Heart left ventricle (tissue), 13 donors: ENCODE data around the gene KRI1.

Experiments used
- POLR2A ChIP-seq, 2 donors: fragments of 450-650 bp; IDR thresholded peaks; one replicate each; pipeline ENCODE4 v1.6.1; 2017; ENCODE audit warnings: antibody characterized with exemption in 2 of 2, mild to moderate bottlenecking in 2 of 2, moderate library complexity in 2 of 2
- TF ChIP-seq, protein P1 (sequence below), 12 donors: fragments of 200-600 bp; sonication (generic) in 4 of 12; IDR thresholded peaks; one replicate each; pipeline versions ENCODE4 v1.5.0 to v1.8.0; 2018 to 2022; ENCODE audit warnings: antibody characterized with exemption in 12 of 12, mild to moderate bottlenecking in 5 of 12
- donor health status: ischemic (EF 13 %, LVEDD 7.1; RV severe dilation, severe dysfunction).
- donor health status: DM: no; HTN: yes; CAD: no.
- donor health status: DM: no; HTN: no; CAD: no.
- donor health status: ischemic (EF 25% LVEDD 6.9; RV normal size, moderate dysfunction).
- donor health status: ischemic (EF 25% LVEDD 5.7; RV mildly dilated, moderate dysfunction).
- donor health status: ischemic (EF 35%, LVEDD 5.7; RV mildly dilated, moderate dysfunction).
- donor health status: nonischemic (EF 11% LVEDD 7.7; RV severe dilation, severe dysfunction).
- donor health status: DM: yes; HTN: yes; CAD: no.
- donor health status: PGD.
- donor health status: ischemic (EF 29% LVEDD 5.4; RV normal size, mild dysfunction).
- donor health status: nonischemic (EF 23%, LVEDD 6.1; RV moderate dilation, normal function).

DNA sequence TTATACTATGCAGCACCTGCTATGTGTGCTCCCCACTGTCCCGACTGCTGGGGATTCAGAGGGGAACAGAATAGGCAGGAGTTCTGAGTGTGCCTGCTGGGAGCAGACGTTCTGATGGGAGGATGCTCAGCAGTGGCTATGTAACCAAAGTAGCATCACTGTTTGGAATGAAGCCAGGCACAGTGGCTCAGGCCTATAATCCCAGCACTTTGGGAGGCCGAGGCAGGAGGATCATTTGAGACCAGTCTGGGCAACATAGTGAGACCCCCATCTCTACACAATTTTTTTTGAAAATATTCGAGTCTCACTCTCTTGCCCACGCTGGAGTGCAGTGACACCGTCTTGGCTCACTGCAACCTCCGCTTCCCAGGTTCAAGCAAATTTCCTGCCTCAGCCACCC, 16.1 kb downstream of the KRI1 start:
- TF ChIP-seq, protein P1, sequence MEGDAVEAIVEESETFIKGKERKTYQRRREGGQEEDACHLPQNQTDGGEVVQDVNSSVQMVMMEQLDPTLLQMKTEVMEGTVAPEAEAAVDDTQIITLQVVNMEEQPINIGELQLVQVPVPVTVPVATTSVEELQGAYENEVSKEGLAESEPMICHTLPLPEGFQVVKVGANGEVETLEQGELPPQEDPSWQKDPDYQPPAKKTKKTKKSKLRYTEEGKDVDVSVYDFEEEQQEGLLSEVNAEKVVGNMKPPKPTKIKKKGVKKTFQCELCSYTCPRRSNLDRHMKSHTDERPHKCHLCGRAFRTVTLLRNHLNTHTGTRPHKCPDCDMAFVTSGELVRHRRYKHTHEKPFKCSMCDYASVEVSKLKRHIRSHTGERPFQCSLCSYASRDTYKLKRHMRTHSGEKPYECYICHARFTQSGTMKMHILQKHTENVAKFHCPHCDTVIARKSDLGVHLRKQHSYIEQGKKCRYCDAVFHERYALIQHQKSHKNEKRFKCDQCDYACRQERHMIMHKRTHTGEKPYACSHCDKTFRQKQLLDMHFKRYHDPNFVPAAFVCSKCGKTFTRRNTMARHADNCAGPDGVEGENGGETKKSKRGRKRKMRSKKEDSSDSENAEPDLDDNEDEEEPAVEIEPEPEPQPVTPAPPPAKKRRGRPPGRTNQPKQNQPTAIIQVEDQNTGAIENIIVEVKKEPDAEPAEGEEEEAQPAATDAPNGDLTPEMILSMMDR (IDR thresholded peaks at IDR 0.05) = no peak
- no peak for TF ChIP-seq POLR2A (IDR thresholded peaks at IDR 0.05)
